HG02840 (cell line): ENCODE measurements around the gene IRAK4.

Experiments used
- ATAC-seq: cut with Tn5 transposase; IDR thresholded peaks from one replicate; pipeline ENCODE4 v1.9.1; 2021; ENCODE audit warnings: mild to moderate bottlenecking, moderate library complexity, moderate number of reproducible peaks; ENCODE audit not compliant: unreplicated experiment, low FRiP score

IRAK4 gene

GRCh38 chr12:43835264-43835655 lies 76.5 kb downstream of the IRAK4 start:
- peak; percentile 1 for ATAC-seq

GRCh38 chr12:43835656-43836474 lies 77.1 kb downstream of the IRAK4 start, which contains the start of gene TMEM117:
TMEM117 (plus strand) TSS chr12:43836081.
- ATAC-seq = peak; percentile 78

- peak; percentile 37 for ATAC-seq
These were observed 77.8 kb downstream of the IRAK4 start for GRCh38 chr12:43836475-43836989.
